K562 (cell line): ENCODE measurements around the gene YARS1. TPM values are rescaled to one million over a fixed set of nuclear protein-coding genes. Genes with fewer than 3 reads are reported as not detected.

Source experiments
- BCOR ChIP-seq: fragments of 450-650 bp; IDR thresholded peaks from 2 replicates; pipeline ENCODE4 v1.6.1; 2016
- DMBX1 ChIP-seq: fragments of 250-450 bp; sonication (Bioruptor Pico); IDR thresholded peaks from 2 replicates; pipeline ENCODE4 v1.8.0; 2022; ENCODE audit warnings: inconsistent platforms, mild to moderate bottlenecking, moderate library complexity, borderline replicate concordance
- KLF16 ChIP-seq: IDR thresholded peaks from 2 replicates; pipeline ENCODE4 v1.6.1; 2016; ENCODE audit warnings: antibody characterized with exemption
- NFXL1 ChIP-seq: fragments of 450-650 bp; formaldehyde crosslinking; IDR thresholded peaks from 2 replicates; pipeline ENCODE4 v1.4.0; 2021; ENCODE audit warnings: mild to moderate bottlenecking
- NONO ChIP-seq, 2 experiments: fragments of 200-400 bp in 1 of 2; fragments of 450-650 bp in 1 of 2; formaldehyde crosslinking in 1 of 2; IDR thresholded peaks; 2 replicates each; pipeline ENCODE4 v1.6.1; 2017; ENCODE audit warnings: low read depth in 2 of 2, mild to moderate bottlenecking in 2 of 2, moderate library complexity in 2 of 2, low read length in 1 of 2
- OTX1 ChIP-seq: fragments of 450-650 bp; formaldehyde crosslinking; IDR thresholded peaks from 2 replicates; pipeline ENCODE4 v1.4.0; 2022; ENCODE audit warnings: mild to moderate bottlenecking
- POLR2H ChIP-seq: IDR thresholded peaks from 2 replicates; pipeline ENCODE4 v1.6.1; 2016; ENCODE audit warnings: missing genetic modification characterization, low read depth, mild to moderate bottlenecking, control low read depth, missing compliant biosample characterization, moderate library complexity
- PTBP1 ChIP-seq: fragments of 200-400 bp; formaldehyde crosslinking; IDR thresholded peaks from 2 replicates; pipeline ENCODE4 v1.6.1; 2017; ENCODE audit warnings: low read depth, low read length
- RFX7 ChIP-seq: fragments of 250-450 bp; sonication (Bioruptor Pico); IDR thresholded peaks from 2 replicates; pipeline ENCODE4 v1.5.1; 2021; ENCODE audit warnings: mild to moderate bottlenecking
- TGIF2 ChIP-seq: sonication (generic); formaldehyde crosslinking; IDR thresholded peaks from 2 replicates; pipeline ENCODE4 v1.8.1; 2022; ENCODE audit warnings: mild to moderate bottlenecking, missing genetic modification reagents, moderate library complexity
- TRIM25 ChIP-seq: fragments of 450-650 bp; IDR thresholded peaks from 2 replicates; pipeline ENCODE4 v1.7.0; 2016; ENCODE audit warnings: borderline replicate concordance
- UBTF ChIP-seq, 2 experiments: IDR thresholded peaks; 2 replicates each; pipeline ENCODE4 v1.6.1; 2012; ENCODE audit warnings: improper control_type of control experiment in 2 of 2, low read depth in 2 of 2, low read length in 2 of 2, borderline replicate concordance in 1 of 2
- ZBTB2 ChIP-seq: fragments of 450-650 bp; IDR thresholded peaks from 2 replicates; pipeline ENCODE4 v1.6.1; 2016; ENCODE audit warnings: antibody characterized with exemption
- ZEB2 ChIP-seq: fragments of 450-650 bp; IDR thresholded peaks from 2 replicates; pipeline ENCODE4 v1.6.1; 2016
- ZNF146 ChIP-seq: IDR thresholded peaks from one replicate; pipeline ENCODE4 v1.6.1; 2018; ENCODE audit warnings: missing compliant biosample characterization; ENCODE audit not compliant: unreplicated experiment
- ZNF57 ChIP-seq: fragments of 450-650 bp; formaldehyde crosslinking; IDR thresholded peaks from 2 replicates; pipeline ENCODE4 v1.4.0; 2020; ENCODE audit warnings: mild to moderate bottlenecking, moderate library complexity
- ZNF707 ChIP-seq: fragments of 250-450 bp; sonication (Bioruptor Pico); conservative IDR thresholded peaks from 2 replicates; pipeline ENCODE4 v1.8.0; 2022; ENCODE audit warnings: inconsistent platforms, mild to moderate bottlenecking, moderate library complexity
- ZNF830 ChIP-seq: fragments of 250-450 bp; sonication (Bioruptor Pico); IDR thresholded peaks from 2 replicates; pipeline ENCODE4 v1.5.0; 2021; ENCODE audit warnings: mild to moderate bottlenecking
- polyA plus RNA-seq, 8 experiments: library from polyadenylated mRNA; depleted of rRNA in 4 of 8; stranded (reverse) in 5 of 8; unstranded in 3 of 8; fragments of >200 nt; fragmentation: Nextera tagmentation in 2 of 8; fragmentation: Illumina TruSeq in 1 of 8; extraction: Ambion mirVana in 2 of 8; extraction: Trizol in 1 of 8; gene quantifications; 2 replicates each; pipeline versions ENCODE4 v1.2.1 to v1.2.3, GENCODE V29; 2011 to 2014; ENCODE audit warnings: inconsistent platforms in 1 of 8, missing spikeins in 1 of 8
- total RNA-seq, 7 experiments: library from RNA; depleted of rRNA in 6 of 7; stranded (reverse); fragments of >200 nt in 6 of 7; fragmentation: Illumina TruSeq in 2 of 7; extraction: Trizol in 2 of 7; gene quantifications; 2 replicates each; pipeline versions ENCODE4 v1.2.1 to v1.2.3, GENCODE V29; 2011 to 2021; ENCODE audit warnings: low replicate concordance in 1 of 7
- TF ChIP-seq, protein P1 (sequence below), 3 experiments: fragments of 200-800 bp in 1 of 3; fragments of 250-450 bp in 1 of 3; fragments of 450-650 bp in 1 of 3; sonication (Bioruptor Pico) in 1 of 3; sonication (Bioruptor generic) in 1 of 3; formaldehyde crosslinking in 1 of 3; IDR thresholded peaks; 2 replicates each; pipeline versions ENCODE4 v1.6.1 to v1.8.0; 2016 to 2022; ENCODE audit warnings: mild to moderate bottlenecking in 2 of 3, missing genetic modification characterization in 2 of 3, missing compliant biosample characterization in 1 of 3, moderate library complexity in 1 of 3

YARS1 gene
- total and polyA plus RNA-seq, 9 of the 15 experiments (the other 6 are each of a cell fraction or from before 2014, with no cell fraction given) = 66.2 to 336 (median 201) TPM

DNA sequence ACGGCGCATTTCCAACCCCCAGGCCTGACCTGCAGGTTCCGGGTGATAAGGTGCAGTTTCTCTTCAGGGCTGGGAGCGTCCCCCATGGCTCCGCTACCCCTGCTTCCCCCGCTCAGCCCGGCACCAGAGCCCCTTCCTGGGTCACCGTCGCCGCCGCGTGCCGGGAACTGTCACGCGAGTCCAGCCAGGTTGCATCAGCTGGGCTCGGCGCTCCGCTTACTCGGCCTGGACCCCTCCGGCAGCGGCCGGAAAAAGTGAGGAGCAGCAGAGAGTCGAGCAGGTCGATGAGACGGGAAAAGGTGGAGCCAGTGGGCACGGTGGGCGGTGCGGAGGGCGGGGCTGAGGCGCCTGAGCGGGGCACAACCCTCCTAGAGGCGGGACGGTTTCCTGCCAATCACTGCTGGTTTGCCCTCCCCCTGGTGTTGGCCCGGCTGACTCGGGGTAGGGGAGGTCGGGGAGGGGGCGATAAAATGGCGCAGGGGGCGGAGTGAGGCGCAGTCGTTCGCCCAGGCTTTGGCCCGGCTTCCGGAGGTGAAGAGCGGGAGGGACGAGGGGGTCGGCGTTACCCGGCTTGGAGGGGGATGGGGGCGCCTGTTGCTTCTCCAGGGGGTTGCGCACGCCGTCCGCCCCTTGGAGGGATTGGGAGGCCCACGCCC, at the start of gene YARS1, which contains the start of gene S100PBP (continued):
- peak; percentile 23; the same call in 1 of the 2 replicates for TF ChIP-seq DMBX1
- peak; percentile 58 to 75; a peak in 2 of 4 replicates for TF ChIP-seq UBTF (IDR thresholded peaks at IDR 0.05; ENCODE audit: borderline replicate concordance in 1 of 2, low read depth in 2 of 2, low read length in 2 of 2)
- TF ChIP-seq ZNF830 (CRISPR knock-in tag) = peak; percentile 79; the same call in 1 of the 2 replicates
- TF ChIP-seq ZNF146 (CRISPR knock-in tag) = peak; percentile 10
- TF ChIP-seq KLF16 = peak; percentile 69; the same call in 1 of the 2 replicates
- peak; percentile 89 for TF ChIP-seq ZEB2
- TF ChIP-seq PTBP1 = no peak
- TF ChIP-seq ZNF707 (CRISPR knock-in tag) = no peak
- TF ChIP-seq, protein P1, sequence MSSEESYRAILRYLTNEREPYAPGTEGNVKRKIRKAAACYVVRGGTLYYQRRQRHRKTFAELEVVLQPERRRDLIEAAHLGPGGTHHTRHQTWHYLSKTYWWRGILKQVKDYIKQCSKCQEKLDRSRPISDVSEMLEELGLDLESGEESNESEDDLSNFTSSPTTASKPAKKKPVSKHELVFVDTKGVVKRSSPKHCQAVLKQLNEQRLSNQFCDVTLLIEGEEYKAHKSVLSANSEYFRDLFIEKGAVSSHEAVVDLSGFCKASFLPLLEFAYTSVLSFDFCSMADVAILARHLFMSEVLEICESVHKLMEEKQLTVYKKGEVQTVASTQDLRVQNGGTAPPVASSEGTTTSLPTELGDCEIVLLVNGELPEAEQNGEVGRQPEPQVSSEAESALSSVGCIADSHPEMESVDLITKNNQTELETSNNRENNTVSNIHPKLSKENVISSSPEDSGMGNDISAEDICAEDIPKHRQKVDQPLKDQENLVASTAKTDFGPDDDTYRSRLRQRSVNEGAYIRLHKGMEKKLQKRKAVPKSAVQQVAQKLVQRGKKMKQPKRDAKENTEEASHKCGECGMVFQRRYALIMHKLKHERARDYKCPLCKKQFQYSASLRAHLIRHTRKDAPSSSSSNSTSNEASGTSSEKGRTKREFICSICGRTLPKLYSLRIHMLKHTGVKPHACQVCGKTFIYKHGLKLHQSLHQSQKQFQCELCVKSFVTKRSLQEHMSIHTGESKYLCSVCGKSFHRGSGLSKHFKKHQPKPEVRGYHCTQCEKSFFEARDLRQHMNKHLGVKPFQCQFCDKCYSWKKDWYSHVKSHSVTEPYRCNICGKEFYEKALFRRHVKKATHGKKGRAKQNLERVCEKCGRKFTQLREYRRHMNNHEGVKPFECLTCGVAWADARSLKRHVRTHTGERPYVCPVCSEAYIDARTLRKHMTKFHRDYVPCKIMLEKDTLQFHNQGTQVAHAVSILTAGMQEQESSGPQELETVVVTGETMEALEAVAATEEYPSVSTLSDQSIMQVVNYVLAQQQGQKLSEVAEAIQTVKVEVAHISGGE (CRISPR knock-in tag; IDR thresholded peaks at IDR 0.05) = peak in 1 of 3 experiments; percentile 44; a peak in 1 of 6 replicates
- peak in 1 of 2 experiments; percentile 93; a peak in 2 of 4 replicates for TF ChIP-seq NONO (IDR thresholded peaks at IDR 0.05; ENCODE audit: low read depth in 2 of 2, low read length in 1 of 2)
- peak; percentile 82 for TF ChIP-seq POLR2H (tag)
- TF ChIP-seq TRIM25 = no peak
- TF ChIP-seq BCOR = peak; percentile 83
- TF ChIP-seq NFXL1 (CRISPR knock-in tag) = no peak
- no peak for TF ChIP-seq ZNF57
- 0 out of 2 replicates have a peak, but pooled peaks have one; percentile 54 for TF ChIP-seq ZBTB2
- peak; percentile 17; the same call in 1 of the 2 replicates for TF ChIP-seq OTX1 (CRISPR knock-in tag)
- peak; percentile 100 for TF ChIP-seq TGIF2 (CRISPR knock-in tag)
- TF ChIP-seq RFX7 (CRISPR knock-in tag) = no peak
